NCI-H187 (cell line): Measurements from ENCODE around the gene KIF26B.

Experiments used
- DNase-seq, 2 experiments: peaks; one replicate each; lab custom pipeline; 2025; lab: John Stamatoyannopoulos, UW

KIF26B gene

DNA sequence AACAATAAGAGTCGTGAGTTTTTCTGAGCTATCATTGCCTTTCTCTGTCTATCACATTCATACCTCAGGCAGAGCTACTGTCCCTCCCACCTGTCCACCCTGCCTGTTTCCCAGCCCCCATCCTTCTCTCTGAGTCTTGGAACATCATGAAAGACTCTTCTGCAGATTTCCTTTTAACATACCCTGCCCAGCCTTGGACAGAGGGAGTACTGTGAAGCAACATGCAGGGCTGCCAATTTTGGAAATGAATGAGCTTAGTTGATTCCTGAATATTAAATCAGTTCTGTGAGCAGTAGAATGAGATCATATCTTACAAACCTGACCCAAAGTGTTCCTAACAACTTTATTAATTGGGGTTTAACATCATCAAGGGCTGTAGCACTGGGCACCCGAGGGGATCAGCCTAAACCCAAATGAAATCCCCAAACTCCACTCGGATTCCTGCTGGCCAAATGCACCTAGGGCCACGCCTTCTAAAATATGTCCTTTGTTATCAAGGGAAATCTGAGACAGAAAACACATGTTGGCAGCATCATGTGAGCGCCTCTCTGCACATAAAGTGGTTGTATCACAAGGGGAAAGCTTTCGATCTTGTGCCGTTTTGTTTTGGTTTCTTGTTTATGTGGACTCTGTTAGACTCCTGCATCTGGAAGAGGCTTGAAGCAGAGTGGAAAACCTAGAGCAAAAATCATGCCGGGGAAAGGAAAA is 357.6 kb downstream of the KIF26B start:
- peak; percentile 17 to 36 for DNase-seq

GRCh38 chr1:245512980-245513578 is 358.3 kb downstream of the KIF26B start:
- peak in 1 of 2 experiments; percentile 36 for DNase-seq

GRCh38 chr1:245516284-245516759 is 361.5 kb downstream of the KIF26B start:
- DNase-seq = peak in 1 of 2 experiments; percentile 31

DNA sequence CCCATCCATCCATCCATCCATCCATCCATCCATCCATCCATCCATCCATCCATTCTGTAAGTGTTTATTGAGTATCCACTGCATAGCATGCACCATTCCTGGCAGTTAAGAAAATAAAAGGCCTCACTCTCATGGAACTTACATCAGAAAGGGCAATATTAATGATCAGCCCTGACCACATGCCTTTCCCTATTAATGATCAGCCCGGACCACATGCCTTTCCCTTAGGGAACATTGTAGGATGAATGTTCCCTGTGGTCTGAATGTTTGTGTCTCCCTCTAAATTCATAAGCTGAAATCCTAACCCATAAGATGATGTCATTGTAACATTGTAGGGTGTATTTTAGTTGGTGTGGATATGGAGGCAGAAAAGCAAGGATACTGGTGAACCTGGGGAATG is 365.8 kb downstream of the KIF26B start:
- no peak for DNase-seq

DNA sequence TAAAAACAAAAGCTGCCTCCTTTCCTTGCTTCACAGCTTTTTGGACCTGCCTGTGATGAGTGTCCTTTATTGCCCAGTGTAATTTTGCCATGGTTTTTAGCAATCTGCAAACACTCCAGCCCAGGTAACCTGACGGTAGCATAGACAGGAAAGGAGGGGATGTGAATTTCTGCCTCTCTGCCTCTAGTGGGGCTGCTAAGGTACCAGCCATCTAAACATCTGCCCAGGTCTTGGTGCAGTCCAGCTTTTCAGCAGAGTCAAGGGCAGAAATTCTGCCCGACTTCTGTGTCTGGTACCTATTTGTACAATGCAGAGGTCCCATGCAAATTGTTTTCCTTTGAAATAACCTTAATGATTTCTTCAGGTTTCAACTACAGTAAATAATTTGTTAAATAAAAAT is 371.4 kb downstream of the KIF26B start:
- DNase-seq = no peak

GRCh38 chr1:245528258-245528635 is 373.5 kb downstream of the KIF26B start:
- no peak for DNase-seq

GRCh38 chr1:245530937-245531336 is 376.2 kb downstream of the KIF26B start:
- DNase-seq = no peak

DNA sequence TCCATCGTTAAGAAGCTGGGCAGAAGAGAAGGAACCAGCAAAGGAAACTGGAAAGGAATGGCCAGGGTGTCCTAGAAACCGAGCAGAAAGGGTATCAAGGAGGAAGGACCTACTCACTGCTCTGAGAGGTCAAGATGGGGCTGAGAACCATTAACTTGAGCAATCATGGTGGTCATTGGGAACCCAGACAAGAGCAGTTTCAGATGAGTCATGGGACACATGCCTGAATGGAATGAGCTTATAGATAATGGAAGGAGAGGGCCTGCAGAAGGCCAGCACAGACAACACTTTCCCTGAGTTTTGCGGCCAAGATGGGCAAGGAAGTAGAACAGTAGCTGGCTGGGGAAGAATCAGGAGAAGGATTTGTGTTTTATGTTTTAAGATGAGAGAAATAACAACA is 383.2 kb downstream of the KIF26B start:
- no peak for DNase-seq

DNA sequence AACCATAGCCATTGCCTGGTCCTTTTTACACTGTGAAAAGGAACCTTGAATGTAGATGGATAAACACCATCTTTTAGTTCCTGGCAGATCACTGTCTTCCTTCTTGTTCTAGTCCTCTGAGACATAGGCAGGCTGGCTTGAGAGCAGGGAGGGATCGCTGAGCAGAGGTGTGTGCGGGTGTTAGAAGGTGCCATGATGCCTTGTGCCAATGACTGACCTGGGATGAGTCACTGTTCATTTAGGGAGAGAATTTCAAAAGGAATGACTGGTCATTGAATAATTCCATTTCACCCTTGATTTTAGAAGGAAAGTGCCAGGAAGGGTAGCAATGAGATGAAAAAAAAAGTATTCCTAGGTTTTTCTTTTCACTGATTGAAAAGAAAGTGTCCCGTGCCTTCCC is 383.9 kb downstream of the KIF26B start:
- no peak for DNase-seq

DNA sequence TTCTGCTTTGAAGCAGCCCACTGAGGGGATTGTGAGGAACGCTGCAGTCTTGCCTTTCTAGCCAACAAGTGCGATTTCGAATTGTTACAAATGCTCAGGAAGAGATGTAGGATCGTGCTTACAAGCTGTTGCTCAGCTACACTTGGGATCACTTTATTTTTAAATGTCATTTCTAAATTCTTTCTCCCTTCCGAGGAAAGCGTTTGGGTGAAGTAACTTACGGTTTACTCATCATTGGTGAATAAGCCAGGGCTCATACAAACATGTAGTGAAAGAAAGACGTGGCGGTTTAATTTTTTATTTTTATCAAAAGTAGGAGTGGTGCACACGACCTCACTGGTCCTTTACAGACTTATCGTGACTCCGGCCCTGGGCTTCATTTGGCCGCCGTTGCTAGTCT is 386.6 kb downstream of the KIF26B start:
- no peak for DNase-seq

GRCh38 chr1:245542365-245542764 is 387.6 kb downstream of the KIF26B start:
- DNase-seq = no peak

DNA sequence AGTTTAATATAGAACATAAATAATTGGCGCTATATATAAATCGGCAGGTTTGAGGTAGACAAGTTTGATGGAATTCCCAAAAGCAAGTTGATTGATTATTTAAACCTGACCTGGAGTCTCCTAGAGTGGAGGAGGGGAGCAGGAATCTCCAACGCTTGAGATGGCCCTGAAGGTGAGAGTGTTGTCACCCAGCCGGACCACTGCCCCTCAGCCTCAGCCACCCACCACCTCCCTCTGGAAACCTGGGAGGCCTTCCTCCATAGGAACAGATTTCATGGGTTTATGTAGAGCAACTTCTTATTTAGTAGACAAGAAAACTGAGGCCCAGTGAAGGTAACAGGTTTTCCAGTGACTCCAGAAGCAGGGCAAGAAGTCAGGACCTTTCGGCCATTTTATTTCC is 389.5 kb downstream of the KIF26B start:
- no peak for DNase-seq

GRCh38 chr1:245546875-245547274 is 392.1 kb downstream of the KIF26B start:
- DNase-seq = no peak

DNA sequence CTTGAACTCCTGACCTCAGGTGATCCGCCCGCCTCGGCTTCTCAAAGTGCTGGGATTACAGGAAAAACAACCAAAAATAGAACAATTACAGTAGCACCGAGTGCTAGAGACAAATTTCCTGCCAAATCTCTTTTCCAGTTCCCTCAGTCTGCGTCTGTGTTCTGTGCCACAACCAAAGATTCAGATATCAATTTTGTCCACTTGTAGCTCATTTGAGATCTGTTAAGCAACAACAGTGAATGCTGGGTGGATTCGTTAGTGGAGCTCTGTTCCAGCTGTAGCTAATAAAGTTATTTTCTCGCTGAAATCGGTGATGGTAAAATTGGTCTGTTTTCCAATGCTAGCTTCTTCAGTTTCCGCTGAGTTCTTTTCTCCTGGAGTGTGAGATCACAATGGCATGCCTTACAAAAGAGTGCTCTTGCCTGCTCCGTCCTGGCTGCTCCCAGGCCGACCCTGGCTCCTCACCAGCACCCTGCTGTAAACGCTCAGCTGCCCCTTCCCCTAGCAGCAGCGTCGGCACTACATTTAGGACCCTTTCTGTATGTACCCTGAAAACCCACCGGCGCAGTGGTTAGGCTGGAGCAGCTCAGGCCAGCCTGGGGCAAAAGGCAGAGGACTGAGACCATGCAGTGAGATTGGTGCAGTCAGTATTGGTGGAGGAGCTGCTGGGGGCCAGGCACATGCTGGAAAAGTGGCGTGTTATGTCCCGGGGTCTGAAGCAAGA is 395.4 kb downstream of the KIF26B start:
- no peak for DNase-seq

DNA sequence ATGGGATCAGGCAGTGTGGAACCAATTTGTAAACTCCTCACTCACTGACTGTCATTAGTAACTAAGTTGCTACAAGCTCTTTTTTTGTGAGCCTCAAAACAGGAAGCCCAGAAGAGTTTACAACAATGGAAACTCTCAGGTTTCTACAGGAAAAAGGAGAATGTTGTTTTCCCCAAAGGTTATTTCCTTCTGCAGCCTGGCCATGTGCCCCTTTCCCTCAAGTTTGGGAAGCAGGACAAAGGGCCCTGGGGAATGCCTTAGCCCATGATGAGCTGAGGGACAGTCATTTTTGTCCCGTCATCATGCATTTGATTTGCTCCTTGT is 395.9 kb downstream of the KIF26B start:
- DNase-seq = no peak

GRCh38 chr1:245551536-245551935 is 396.8 kb downstream of the KIF26B start:
- no peak for DNase-seq

DNA sequence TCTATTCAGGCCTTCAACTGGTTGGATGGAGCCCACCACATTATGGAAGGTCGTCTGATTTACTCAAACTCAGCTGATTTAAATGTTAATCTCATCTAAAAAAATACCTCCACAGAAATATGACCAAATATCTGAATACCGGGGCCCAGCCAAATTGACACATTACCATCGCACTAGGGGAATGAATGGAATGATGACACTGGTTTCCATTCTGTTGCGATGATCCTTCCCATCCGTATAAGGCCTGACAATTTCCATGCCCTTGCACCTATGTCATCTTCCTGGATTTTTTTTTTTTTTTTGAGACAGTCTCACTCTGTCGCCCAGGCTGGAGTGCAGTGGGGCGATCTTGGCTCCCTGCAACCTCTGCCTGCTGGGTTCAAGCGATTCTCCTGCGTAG is 397.5 kb downstream of the KIF26B start:
- DNase-seq = no peak

DNA sequence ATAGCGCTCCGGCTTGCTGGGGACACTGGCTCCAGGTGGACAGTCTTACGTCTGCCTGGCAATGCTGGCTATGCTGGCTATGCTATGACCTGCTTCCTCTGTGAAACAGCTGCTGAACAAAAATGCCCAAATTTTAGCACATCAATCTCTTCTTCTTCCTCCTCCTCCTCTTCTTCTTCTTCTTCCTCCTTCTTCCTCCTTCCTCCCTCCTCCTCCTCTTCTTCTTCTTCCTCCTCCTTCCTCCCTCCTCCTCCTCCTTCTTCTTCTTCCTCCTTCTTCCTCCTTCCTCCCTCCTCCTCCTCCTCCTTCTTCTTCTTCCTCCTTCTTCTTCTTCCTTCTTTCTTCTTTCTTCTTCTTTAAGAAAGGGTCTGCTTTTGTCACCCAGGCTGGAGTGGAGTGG is 401.3 kb downstream of the KIF26B start:
- no peak for DNase-seq

DNA sequence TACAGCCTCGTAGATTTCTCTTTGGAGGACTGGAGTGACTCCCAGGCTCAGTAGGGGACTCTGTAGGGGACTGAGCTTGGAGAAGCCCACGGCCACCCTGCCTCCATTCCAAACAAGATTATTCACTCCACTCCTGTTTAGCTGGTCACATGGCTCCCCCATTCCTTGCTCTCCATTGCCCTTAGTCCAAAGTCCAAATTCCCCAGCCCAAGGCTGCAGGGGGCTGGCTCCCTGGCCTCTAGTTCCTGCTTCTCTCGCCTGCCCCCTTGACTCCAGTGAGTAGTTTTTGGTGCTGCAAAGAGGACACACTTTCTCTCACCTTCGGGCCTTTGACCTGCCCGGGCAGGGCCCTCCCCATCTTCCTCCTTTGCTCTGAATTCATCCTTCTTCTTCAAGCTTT is 403.3 kb downstream of the KIF26B start:
- no peak for DNase-seq

GRCh38 chr1:245560316-245560859 is 405.6 kb downstream of the KIF26B start:
- DNase-seq = no peak

GRCh38 chr1:245561665-245562234 is 407.0 kb downstream of the KIF26B start:
- DNase-seq = no peak

GRCh38 chr1:245566134-245566533 is 411.3 kb downstream of the KIF26B start:
- DNase-seq = no peak

DNA sequence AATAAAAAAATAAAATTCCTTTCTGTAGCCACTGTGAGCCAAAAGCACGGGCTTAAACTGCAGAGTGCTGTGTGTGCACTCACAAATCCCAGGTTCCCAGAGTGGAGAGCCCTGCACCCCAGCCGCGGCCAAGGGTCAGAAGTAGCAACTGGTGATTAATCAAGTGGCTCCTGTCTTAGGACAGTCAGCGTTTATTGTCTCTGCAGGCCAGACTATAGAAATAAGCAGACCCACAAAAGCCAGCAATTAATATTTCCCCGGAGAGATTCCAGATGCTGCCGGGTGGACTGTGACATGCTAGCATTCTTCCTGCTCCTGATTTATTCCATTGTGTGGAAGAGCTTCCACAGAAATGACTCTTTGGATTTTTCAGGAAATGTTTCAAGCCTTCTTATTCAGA is 412.2 kb downstream of the KIF26B start:
- DNase-seq = no peak
